Measurements from ENCODE around the gene FHDC1. TPM values are rescaled to one million over a fixed set of nuclear protein-coding genes. Genes with fewer than 3 reads are reported as not detected.

The FHDC1 gene
- total RNA-seq, 3 donors from 2014 or later, result 0.05 to 0.11 TPM; not detected in 1

GRCh38 chr4:152921284-152921683, 14.8 kb upstream of the FHDC1 start:
- Mint-ChIP-seq H3K27me3 (ENCODE audit: low read depth) (peaks cover 4% of the 10 kb centered on the region), H3K4me1 (ENCODE audit: low read depth) (no peaks in the 10 kb centered on the region), H3K9me3 (peaks cover 10% of the 10 kb centered on the region), H3K4me3 (no peak overlapping the region), H3K36me3 (ENCODE audit: insufficient read depth) (peaks cover 13% of the 10 kb centered on the region)
- DNase-seq (no peak), ATAC-seq (no peak)

- Mint-ChIP-seq H3K4me1 (ENCODE audit: low read depth) (no peaks in the 10 kb centered on the region), H3K27me3 (ENCODE audit: low read depth) (peaks cover 7% of the 10 kb centered on the region), H3K9me3 (peaks cover 6% of the 10 kb centered on the region), H3K4me3 (no peak overlapping the region), H3K36me3 (ENCODE audit: insufficient read depth) (peaks cover 5% of the 10 kb centered on the region)
- DNase-seq (no peak), ATAC-seq (no peak)
Observed at GRCh38 chr4:152925851-152926250, 10.3 kb upstream of the FHDC1 start.

- DNase-seq (no peak), ATAC-seq (no peak)
- peaks cover 9% of the 10 kb centered on the region for H3K27me3 Mint-ChIP-seq (ENCODE audit: low read depth)
- H3K4me1 Mint-ChIP-seq (ENCODE audit: low read depth), result no peaks in the 10 kb centered on the region
- no peak overlapping the region for H3K4me3 Mint-ChIP-seq
- peaks cover under 1% of the 10 kb centered on the region for H3K9me3 Mint-ChIP-seq
- H3K36me3 Mint-ChIP-seq (ENCODE audit: insufficient read depth), result peaks cover under 1% of the 10 kb centered on the region
Observed at GRCh38 chr4:152926959-152927358, 9.2 kb upstream of the FHDC1 start.

GRCh38 chr4:152927737-152928136, 8.4 kb upstream of the FHDC1 start:
- no peaks in the 10 kb centered on the region for H3K9me3 Mint-ChIP-seq
- DNase-seq (no peak), ATAC-seq (no peak)
- no peak overlapping the region for H3K4me3 Mint-ChIP-seq
- H3K27me3 Mint-ChIP-seq (ENCODE audit: low read depth), result peaks cover 11% of the 10 kb centered on the region
- H3K4me1 Mint-ChIP-seq (ENCODE audit: low read depth), result no peaks in the 10 kb centered on the region
- H3K36me3 Mint-ChIP-seq (ENCODE audit: insufficient read depth), result no peaks in the 10 kb centered on the region

- DNase-seq (no peak), ATAC-seq (no peak)
- Mint-ChIP-seq H3K27me3 (ENCODE audit: low read depth) (peaks cover 17% of the 10 kb centered on the region), H3K4me3 (no peak overlapping the region), H3K4me1 (ENCODE audit: low read depth) (no peaks in the 10 kb centered on the region), H3K9me3 (no peaks in the 10 kb centered on the region), H3K36me3 (ENCODE audit: insufficient read depth) (no peaks in the 10 kb centered on the region)
Observed at GRCh38 chr4:152928286-152928685, 7.8 kb upstream of the FHDC1 start.

- Mint-ChIP-seq H3K9me3 (no peaks in the 10 kb centered on the region), H3K4me3 (no peak overlapping the region), H3K36me3 (ENCODE audit: insufficient read depth) (no peaks in the 10 kb centered on the region)
Observed at GRCh38 chr4:152929888-152930287, 6.2 kb upstream of the FHDC1 start.

GRCh38 chr4:152935143-152935542, 980 bp upstream of the FHDC1 start:
- H3K27me3 Mint-ChIP-seq (ENCODE audit: low read depth), result peaks cover 60% of the 10 kb centered on the region
- ATAC-seq (no peak), DNase-seq (no peak)
- no peaks in the 10 kb centered on the region for H3K9me3 Mint-ChIP-seq
- peak overlapping the region; percentile 49 for H3K4me3 Mint-ChIP-seq
- no peaks in the 10 kb centered on the region for H3K36me3 Mint-ChIP-seq (ENCODE audit: insufficient read depth)
- H3K4me1 Mint-ChIP-seq (ENCODE audit: low read depth), result peaks cover 19% of the 10 kb centered on the region

More at GRCh38 chr4:152929888-152930287, 6.2 kb upstream of the FHDC1 start:
- DNase-seq, result no peak
- H3K4me1 Mint-ChIP-seq (ENCODE audit: low read depth), result peaks cover 2% of the 10 kb centered on the region
- H3K27me3 Mint-ChIP-seq (ENCODE audit: low read depth), result peaks cover 33% of the 10 kb centered on the region
- ATAC-seq, result no peak

GRCh38 chr4:152936446-152937335, 568 bp downstream of the FHDC1 start:
- H3K9me3 Mint-ChIP-seq, result no peaks in the 10 kb centered on the region
- no peaks in the 10 kb centered on the region for H3K36me3 Mint-ChIP-seq (ENCODE audit: insufficient read depth)
- H3K4me1 Mint-ChIP-seq (ENCODE audit: low read depth), result peaks cover 19% of the 10 kb centered on the region
- peaks cover 63% of the 10 kb centered on the region for H3K27me3 Mint-ChIP-seq (ENCODE audit: low read depth)
- DNase-seq (no peak), ATAC-seq (peak; percentile 24 to 33)
- H3K4me3 Mint-ChIP-seq, result peak overlapping the region; percentile 69

- Mint-ChIP-seq H3K27me3 (ENCODE audit: low read depth) (peaks cover 68% of the 10 kb centered on the region), H3K36me3 (ENCODE audit: insufficient read depth) (no peaks in the 10 kb centered on the region), H3K4me3 (peak overlapping the region; percentile 77), H3K4me1 (ENCODE audit: low read depth) (peaks cover 19% of the 10 kb centered on the region), H3K9me3 (no peaks in the 10 kb centered on the region)
- DNase-seq, result no peak
- ATAC-seq, result peak; percentile 51 to 54
Observed at GRCh38 chr4:152937336-152938236, 1.5 kb downstream of the FHDC1 start.

GRCh38 chr4:152938237-152938947, 2.3 kb downstream of the FHDC1 start:
- Mint-ChIP-seq H3K9me3 (no peaks in the 10 kb centered on the region), H3K27me3 (ENCODE audit: low read depth) (peaks cover 60% of the 10 kb centered on the region), H3K4me3 (peak overlapping the region; percentile 77), H3K36me3 (ENCODE audit: insufficient read depth) (no peaks in the 10 kb centered on the region), H3K4me1 (ENCODE audit: low read depth) (peaks cover 19% of the 10 kb centered on the region)
- no peak for ATAC-seq
- DNase-seq, result no peak

- H3K4me3 Mint-ChIP-seq, result no peak overlapping the region
- ATAC-seq (no peak), DNase-seq (no peak)
- no peaks in the 10 kb centered on the region for H3K36me3 Mint-ChIP-seq (ENCODE audit: insufficient read depth)
- H3K27me3 Mint-ChIP-seq (ENCODE audit: low read depth), result peaks cover 47% of the 10 kb centered on the region
- no peaks in the 10 kb centered on the region for H3K9me3 Mint-ChIP-seq
- H3K4me1 Mint-ChIP-seq (ENCODE audit: low read depth), result peaks cover 18% of the 10 kb centered on the region
Observed at GRCh38 chr4:152939621-152940020, 3.5 kb downstream of the FHDC1 start.

- H3K4me1 Mint-ChIP-seq (ENCODE audit: low read depth), result peaks cover 11% of the 10 kb centered on the region
Observed at GRCh38 chr4:152940461-152940860, 4.3 kb downstream of the FHDC1 start.

GRCh38 chr4:152941411-152941810, 5.3 kb downstream of the FHDC1 start:
- Mint-ChIP-seq H3K4me3 (no peak overlapping the region), H3K36me3 (ENCODE audit: insufficient read depth) (no peaks in the 10 kb centered on the region), H3K4me1 (ENCODE audit: low read depth) (peaks cover 8% of the 10 kb centered on the region), H3K9me3 (no peaks in the 10 kb centered on the region), H3K27me3 (ENCODE audit: low read depth) (peaks cover 37% of the 10 kb centered on the region)
- ATAC-seq (no peak), DNase-seq (no peak)

More at GRCh38 chr4:152940461-152940860, 4.3 kb downstream of the FHDC1 start:
- Mint-ChIP-seq H3K4me3 (no peak overlapping the region), H3K27me3 (ENCODE audit: low read depth) (peaks cover 42% of the 10 kb centered on the region), H3K36me3 (ENCODE audit: insufficient read depth) (no peaks in the 10 kb centered on the region), H3K9me3 (no peaks in the 10 kb centered on the region)
- no peak for ATAC-seq
- no peak for DNase-seq

- no peak overlapping the region for H3K4me3 Mint-ChIP-seq
- no peaks in the 10 kb centered on the region for H3K9me3 Mint-ChIP-seq
- no peak for DNase-seq
- peaks cover 8% of the 10 kb centered on the region for H3K4me1 Mint-ChIP-seq (ENCODE audit: low read depth)
- H3K36me3 Mint-ChIP-seq (ENCODE audit: insufficient read depth), result no peaks in the 10 kb centered on the region
- ATAC-seq, result no peak
- H3K27me3 Mint-ChIP-seq (ENCODE audit: low read depth), result peaks cover 37% of the 10 kb centered on the region
Observed at GRCh38 chr4:152942346-152942745, 6.2 kb downstream of the FHDC1 start.

All from activated T-cell treated with anti-CD3 and anti-CD28 coated beads, Interleukin-2, amount 50 U/mL, for 4 hours (primary cell).